ENCODE measurements around the gene LPCAT2. TPM values are rescaled to one million over a fixed set of nuclear protein-coding genes. Genes with fewer than 3 reads are reported as not detected.

Gene LPCAT2
- total and polyA plus RNA-seq, 2 of the 13 experiments (the other 11 are each of a cell fraction or from before 2014, with no cell fraction given): 9.9 to 17.6 TPM

GRCh38 chr16:55622930-55623561 is 114.2 kb downstream of the LPCAT2 start (continued):
- TF ChIP-seq, protein P1, sequence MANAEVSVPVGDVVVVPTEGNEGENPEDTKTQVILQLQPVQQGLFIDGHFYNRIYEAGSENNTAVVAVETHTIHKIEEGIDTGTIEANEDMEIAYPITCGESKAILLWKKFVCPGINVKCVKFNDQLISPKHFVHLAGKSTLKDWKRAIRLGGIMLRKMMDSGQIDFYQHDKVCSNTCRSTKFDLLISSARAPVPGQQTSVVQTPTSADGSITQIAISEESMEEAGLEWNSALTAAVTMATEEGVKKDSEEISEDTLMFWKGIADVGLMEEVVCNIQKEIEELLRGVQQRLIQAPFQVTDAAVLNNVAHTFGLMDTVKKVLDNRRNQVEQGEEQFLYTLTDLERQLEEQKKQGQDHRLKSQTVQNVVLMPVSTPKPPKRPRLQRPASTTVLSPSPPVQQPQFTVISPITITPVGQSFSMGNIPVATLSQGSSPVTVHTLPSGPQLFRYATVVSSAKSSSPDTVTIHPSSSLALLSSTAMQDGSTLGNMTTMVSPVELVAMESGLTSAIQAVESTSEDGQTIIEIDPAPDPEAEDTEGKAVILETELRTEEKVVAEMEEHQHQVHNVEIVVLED (CRISPR knock-in tag; IDR thresholded peaks at IDR 0.05; ENCODE audit: borderline replicate concordance): peak; percentile 29; the same call in 1 of the 2 replicates
- TF ChIP-seq ZNF775 (CRISPR knock-in tag; IDR thresholded peaks at IDR 0.05; ENCODE audit: borderline replicate concordance) (no peak), PHB2 (IDR thresholded peaks at IDR 0.05; ENCODE audit: partially characterized antibody) (no peak), NFRKB (IDR thresholded peaks at IDR 0.05) (no peak), ZHX1 (CRISPR knock-in tag; IDR thresholded peaks at IDR 0.05; ENCODE audit: low read depth) (no peak), RAD51 (IDR thresholded peaks at IDR 0.05; ENCODE audit: borderline replicate concordance) (peak; percentile 39; the same call in 1 of the 2 replicates), LRRFIP1 (CRISPR knock-in tag; conservative IDR thresholded peaks at IDR 0.05) (no peak; the same call in 1 of the 2 replicates), NCOA1 (CRISPR knock-in tag; IDR thresholded peaks at IDR 0.05) (no peak), HNF1A (IDR thresholded peaks at IDR 0.05; ENCODE audit: low read depth) (peak; percentile 75; the same call in 1 of the 2 replicates), HNF1A (CRISPR knock-in tag; IDR thresholded peaks at IDR 0.05; ENCODE audit: borderline replicate concordance) (peak; percentile 94), SYNCRIP (IDR thresholded peaks at IDR 0.05; ENCODE audit: insufficient read depth, low read depth, low read length) (no peak), ZSCAN20 (CRISPR knock-in tag; IDR thresholded peaks at IDR 0.05; ENCODE audit: borderline replicate concordance) (no peak), SRSF9 (IDR thresholded peaks at IDR 0.05; ENCODE audit: borderline replicate concordance, insufficient read depth, low read depth, low read length, poor library complexity, severe bottlenecking) (no peak), ZNF75D (CRISPR knock-in tag; IDR thresholded peaks at IDR 0.05; ENCODE audit: borderline replicate concordance) (0 out of 2 replicates have a peak, but pooled peaks have one; percentile 85), ETV5 (CRISPR knock-in tag; IDR thresholded peaks at IDR 0.05; ENCODE audit: borderline replicate concordance) (peak; percentile 98)
- TF ChIP-seq, protein P2, sequence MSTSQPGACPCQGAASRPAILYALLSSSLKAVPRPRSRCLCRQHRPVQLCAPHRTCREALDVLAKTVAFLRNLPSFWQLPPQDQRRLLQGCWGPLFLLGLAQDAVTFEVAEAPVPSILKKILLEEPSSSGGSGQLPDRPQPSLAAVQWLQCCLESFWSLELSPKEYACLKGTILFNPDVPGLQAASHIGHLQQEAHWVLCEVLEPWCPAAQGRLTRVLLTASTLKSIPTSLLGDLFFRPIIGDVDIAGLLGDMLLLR (CRISPR knock-in tag; IDR thresholded peaks at IDR 0.05): no peak

All from HepG2 (cell line).